ENCODE results near the gene TRPM2. TPM values are rescaled to one million over a fixed set of nuclear protein-coding genes. Genes with fewer than 3 reads are reported as not detected.

Gene TRPM2
- total and polyA plus RNA-seq, 2 of the 13 experiments (the other 11 are each of a cell fraction or from before 2014, with no cell fraction given): 0.07 to 0.20 TPM

DNA sequence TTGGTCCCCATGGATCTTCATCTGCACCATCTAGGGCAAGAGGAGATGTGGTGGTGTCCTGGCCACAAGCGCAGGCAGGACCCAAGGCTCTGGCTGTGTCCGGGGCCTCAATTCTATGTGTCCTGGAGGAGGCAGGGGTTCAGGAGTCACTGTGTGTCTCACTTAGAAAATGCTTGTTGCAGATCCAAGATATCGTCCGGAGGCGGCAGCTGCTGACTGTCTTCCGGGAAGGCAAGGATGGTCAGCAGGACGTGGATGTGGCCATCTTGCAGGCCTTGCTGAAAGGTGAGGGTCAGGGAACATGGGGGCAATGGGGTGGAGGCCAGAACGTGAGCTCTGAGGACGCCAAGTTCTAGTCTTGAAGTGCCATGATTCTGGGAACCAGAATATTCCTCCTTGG, 29.1 kb downstream of the TRPM2 start:
- ChIA-PET POLR2A (no interaction called here), CTCF (ENCODE audit: low intra/inter-chr PET ratio, low total read pairs) (no interaction called here)
- H2AFZ ChIP-seq (ENCODE audit: low read length): no peak overlapping the region
- no peaks in the 10 kb centered on the region for H3K79me2 ChIP-seq (ENCODE audit: insufficient read depth, low read length)
- H3K9ac ChIP-seq (ENCODE audit: insufficient read depth, low read depth, low read length): no peak overlapping the region
- no peak for ATAC-seq
- no TSS peak for BruUV-seq (replicated peaks)
- no peak for FAIRE-seq
- no peak overlapping the region for H3K27ac ChIP-seq (ENCODE audit: extremely low read length, insufficient read depth, low read length)
- no peak overlapping the region for H3K4me3 ChIP-seq (replicated peaks in 1 of 3; ENCODE audit: insufficient read depth in 1 of 3, low read depth in 2 of 3, low read length in 3 of 3)
- no peak for DNase-seq (ENCODE audit: low spot score)
- H4K20me1 ChIP-seq (ENCODE audit: insufficient read depth, low read length): no peaks in the 10 kb centered on the region
- 91% methylated on average over 5 of the region's 9 CpGs for WGBS (ENCODE audit: low lambda C conversion rate)
- intact Hi-C loops (cut with micrococcal nuclease; ENCODE audit: unreplicated experiment) (no loop called here), in situ Hi-C loops (cut with HindIII; ENCODE audit: extremely low pct_ligation_motif_present, low pct_unique_long_range_greater_than_20kb) (no loop called here)
- no peak overlapping the region for H3K4me2 ChIP-seq (ENCODE audit: low read depth, low read length)
- H3K4me1 ChIP-seq (ENCODE audit: insufficient read depth, low read length): no peaks in the 10 kb centered on the region
- peaks cover 25% of the 10 kb centered on the region for H3K9me3 ChIP-seq (ENCODE audit: low read length)
- H3K27me3 ChIP-seq (ENCODE audit: control insufficient read depth in 1 of 2, insufficient read depth in 2 of 2, low read length in 2 of 2): peaks cover 7 to 34% of the 10 kb centered on the region in 2 experiments; a peak in 4 of 5 replicates
- H3K36me3 ChIP-seq (replicated peaks in 1 of 2; ENCODE audit: control insufficient read depth in 1 of 2, insufficient read depth in 2 of 2, low read length in 2 of 2): no peaks in the 10 kb centered on the region
- TF ChIP-seq ZNF12 (CRISPR knock-in tag; IDR thresholded peaks at IDR 0.05): no peak
- TF ChIP-seq FIP1L1 (IDR thresholded peaks at IDR 0.05; ENCODE audit: borderline replicate concordance, insufficient read depth, low read depth, low read length): no peak
- TF ChIP-seq, protein P1, sequence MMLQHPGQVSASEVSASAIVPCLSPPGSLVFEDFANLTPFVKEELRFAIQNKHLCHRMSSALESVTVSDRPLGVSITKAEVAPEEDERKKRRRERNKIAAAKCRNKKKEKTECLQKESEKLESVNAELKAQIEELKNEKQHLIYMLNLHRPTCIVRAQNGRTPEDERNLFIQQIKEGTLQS (CRISPR knock-in tag; IDR thresholded peaks at IDR 0.05): no peak
- TF ChIP-seq NPAS2 (CRISPR knock-in tag; IDR thresholded peaks at IDR 0.05; ENCODE audit: borderline replicate concordance): no peak
- TF ChIP-seq ZNF326 (CRISPR knock-in tag; IDR thresholded peaks at IDR 0.05; ENCODE audit: borderline replicate concordance): no peak
- TF ChIP-seq, protein P2, sequence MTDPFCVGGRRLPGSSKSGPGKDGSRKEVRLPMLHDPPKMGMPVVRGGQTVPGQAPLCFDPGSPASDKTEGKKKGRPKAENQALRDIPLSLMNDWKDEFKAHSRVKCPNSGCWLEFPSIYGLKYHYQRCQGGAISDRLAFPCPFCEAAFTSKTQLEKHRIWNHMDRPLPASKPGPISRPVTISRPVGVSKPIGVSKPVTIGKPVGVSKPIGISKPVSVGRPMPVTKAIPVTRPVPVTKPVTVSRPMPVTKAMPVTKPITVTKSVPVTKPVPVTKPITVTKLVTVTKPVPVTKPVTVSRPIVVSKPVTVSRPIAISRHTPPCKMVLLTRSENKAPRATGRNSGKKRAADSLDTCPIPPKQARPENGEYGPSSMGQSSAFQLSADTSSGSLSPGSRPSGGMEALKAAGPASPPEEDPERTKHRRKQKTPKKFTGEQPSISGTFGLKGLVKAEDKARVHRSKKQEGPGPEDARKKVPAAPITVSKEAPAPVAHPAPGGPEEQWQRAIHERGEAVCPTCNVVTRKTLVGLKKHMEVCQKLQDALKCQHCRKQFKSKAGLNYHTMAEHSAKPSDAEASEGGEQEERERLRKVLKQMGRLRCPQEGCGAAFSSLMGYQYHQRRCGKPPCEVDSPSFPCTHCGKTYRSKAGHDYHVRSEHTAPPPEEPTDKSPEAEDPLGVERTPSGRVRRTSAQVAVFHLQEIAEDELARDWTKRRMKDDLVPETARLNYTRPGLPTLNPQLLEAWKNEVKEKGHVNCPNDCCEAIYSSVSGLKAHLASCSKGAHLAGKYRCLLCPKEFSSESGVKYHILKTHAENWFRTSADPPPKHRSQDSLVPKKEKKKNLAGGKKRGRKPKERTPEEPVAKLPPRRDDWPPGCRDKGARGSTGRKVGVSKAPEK (CRISPR knock-in tag; IDR thresholded peaks at IDR 0.05; ENCODE audit: borderline replicate concordance): no peak
- TF ChIP-seq, protein P3, sequence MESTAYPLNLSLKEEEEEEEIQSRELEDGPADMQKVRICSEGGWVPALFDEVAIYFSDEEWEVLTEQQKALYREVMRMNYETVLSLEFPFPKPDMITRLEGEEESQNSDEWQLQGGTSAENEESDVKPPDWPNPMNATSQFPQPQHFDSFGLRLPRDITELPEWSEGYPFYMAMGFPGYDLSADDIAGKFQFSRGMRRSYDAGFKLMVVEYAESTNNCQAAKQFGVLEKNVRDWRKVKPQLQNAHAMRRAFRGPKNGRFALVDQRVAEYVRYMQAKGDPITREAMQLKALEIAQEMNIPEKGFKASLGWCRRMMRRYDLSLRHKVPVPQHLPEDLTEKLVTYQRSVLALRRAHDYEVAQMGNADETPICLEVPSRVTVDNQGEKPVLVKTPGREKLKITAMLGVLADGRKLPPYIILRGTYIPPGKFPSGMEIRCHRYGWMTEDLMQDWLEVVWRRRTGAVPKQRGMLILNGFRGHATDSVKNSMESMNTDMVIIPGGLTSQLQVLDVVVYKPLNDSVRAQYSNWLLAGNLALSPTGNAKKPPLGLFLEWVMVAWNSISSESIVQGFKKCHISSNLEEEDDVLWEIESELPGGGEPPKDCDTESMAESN (CRISPR knock-in tag; conservative IDR thresholded peaks at IDR 0.05): no peak
- TF ChIP-seq TBX2 (CRISPR knock-in tag; IDR thresholded peaks at IDR 0.05; ENCODE audit: borderline replicate concordance): no peak
- TF ChIP-seq, protein P4, sequence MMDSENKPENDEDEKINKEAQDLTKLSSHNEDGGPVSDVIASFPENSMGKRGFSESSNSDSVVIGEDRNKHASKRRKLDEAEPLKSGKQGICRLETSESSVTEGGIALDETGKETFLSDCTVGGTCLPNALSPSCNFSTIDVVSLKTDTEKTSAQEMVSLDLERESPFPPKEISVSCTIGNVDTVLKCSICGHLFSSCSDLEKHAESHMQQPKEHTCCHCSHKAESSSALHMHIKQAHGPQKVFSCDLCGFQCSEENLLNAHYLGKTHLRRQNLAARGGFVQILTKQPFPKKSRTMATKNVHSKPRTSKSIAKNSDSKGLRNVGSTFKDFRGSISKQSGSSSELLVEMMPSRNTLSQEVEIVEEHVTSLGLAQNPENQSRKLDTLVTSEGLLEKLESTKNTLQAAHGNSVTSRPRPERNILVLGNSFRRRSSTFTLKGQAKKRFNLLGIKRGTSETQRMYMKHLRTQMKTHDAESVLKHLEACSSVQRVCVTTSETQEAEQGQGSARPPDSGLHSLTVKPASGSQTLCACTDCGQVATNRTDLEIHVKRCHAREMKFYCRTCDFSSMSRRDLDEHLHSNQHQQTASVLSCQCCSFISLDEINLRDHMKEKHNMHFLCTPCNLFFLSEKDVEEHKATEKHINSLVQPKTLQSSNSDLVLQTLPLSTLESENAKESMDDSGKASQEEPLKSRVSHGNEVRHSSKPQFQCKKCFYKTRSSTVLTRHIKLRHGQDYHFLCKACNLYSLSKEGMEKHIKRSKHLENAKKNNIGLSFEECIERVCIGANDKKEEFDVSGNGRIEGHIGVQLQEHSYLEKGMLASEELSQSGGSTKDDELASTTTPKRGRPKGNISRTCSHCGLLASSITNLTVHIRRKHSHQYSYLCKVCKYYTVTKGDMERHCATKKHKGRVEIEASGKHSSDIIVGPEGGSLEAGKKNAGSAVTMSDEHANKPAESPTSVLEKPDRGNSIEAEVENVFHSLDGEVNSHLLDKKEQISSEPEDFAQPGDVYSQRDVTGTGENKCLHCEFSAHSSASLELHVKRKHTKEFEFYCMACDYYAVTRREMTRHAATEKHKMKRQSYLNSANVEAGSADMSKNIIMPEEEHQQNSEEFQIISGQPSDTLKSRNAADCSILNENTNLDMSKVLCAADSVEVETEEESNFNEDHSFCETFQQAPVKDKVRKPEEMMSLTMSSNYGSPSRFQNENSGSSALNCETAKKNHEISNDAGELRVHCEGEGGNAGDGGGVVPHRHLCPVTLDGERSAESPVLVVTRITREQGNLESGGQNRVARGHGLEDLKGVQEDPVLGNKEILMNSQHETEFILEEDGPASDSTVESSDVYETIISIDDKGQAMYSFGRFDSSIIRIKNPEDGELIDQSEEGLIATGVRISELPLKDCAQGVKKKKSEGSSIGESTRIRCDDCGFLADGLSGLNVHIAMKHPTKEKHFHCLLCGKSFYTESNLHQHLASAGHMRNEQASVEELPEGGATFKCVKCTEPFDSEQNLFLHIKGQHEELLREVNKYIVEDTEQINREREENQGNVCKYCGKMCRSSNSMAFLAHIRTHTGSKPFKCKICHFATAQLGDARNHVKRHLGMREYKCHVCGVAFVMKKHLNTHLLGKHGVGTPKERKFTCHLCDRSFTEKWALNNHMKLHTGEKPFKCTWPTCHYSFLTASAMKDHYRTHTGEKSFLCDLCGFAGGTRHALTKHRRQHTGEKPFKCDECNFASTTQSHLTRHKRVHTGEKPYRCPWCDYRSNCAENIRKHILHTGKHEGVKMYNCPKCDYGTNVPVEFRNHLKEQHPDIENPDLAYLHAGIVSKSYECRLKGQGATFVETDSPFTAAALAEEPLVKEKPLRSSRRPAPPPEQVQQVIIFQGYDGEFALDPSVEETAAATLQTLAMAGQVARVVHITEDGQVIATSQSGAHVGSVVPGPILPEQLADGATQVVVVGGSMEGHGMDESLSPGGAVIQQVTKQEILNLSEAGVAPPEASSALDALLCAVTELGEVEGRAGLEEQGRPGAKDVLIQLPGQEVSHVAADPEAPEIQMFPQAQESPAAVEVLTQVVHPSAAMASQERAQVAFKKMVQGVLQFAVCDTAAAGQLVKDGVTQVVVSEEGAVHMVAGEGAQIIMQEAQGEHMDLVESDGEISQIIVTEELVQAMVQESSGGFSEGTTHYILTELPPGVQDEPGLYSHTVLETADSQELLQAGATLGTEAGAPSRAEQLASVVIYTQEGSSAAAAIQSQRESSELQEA (CRISPR knock-in tag; IDR thresholded peaks at IDR 0.05; ENCODE audit: not compliant biosample characterization): no peak

Measured in HepG2 (cell line).